IPS-15b (cell line): ENCODE results near the gene MTARC1.

Experiments used
- H3K27me3 ChIP-seq: one replicate; pipeline ENCODE4 v1.6.1; 2013; ENCODE audit warnings: low read length; ENCODE audit not compliant: control insufficient read depth, insufficient read depth
- H3K36me3 ChIP-seq: one replicate; pipeline ENCODE4 v1.6.1; 2013; ENCODE audit warnings: low read length; ENCODE audit not compliant: control insufficient read depth, insufficient read depth
- H3K4me1 ChIP-seq: one replicate; pipeline ENCODE4 v1.6.1; 2013; ENCODE audit warnings: mild to moderate bottlenecking, low read length; ENCODE audit not compliant: control insufficient read depth, insufficient read depth
- H3K4me3 ChIP-seq: one replicate; pipeline ENCODE4 v1.5.1; 2013; ENCODE audit warnings: low read depth, low read length
- H3K9ac ChIP-seq: one replicate; pipeline ENCODE4 v1.6.1; 2013; ENCODE audit warnings: low read depth, mild to moderate bottlenecking, low read length
- H3K9me3 ChIP-seq: one replicate; pipeline ENCODE4 v1.6.1; 2013; ENCODE audit warnings: mild to moderate bottlenecking, low read length; ENCODE audit not compliant: control insufficient read depth, insufficient read depth

Gene MTARC1

GRCh38 chr1:220786337-220787068, at the start of gene MTARC1:
MTARC1 (plus strand) TSS chr1:220786913; CDS start chr1:220786945, 32 bp downstream.
- Histone ChIP-seq H3K4me3 (peak within 1 kb of the TSS; percentile 77), H3K36me3 (no peaks in the 10 kb centered on the region), H3K27me3 (peaks cover 2% of the 10 kb centered on the region), H3K9ac (peak within 1 kb of the TSS; percentile 37), H3K9me3 (no peaks in the 10 kb centered on the region), H3K4me1 (peaks cover 12% of the 10 kb centered on the region)

GRCh38 chr1:220741349-220741748, 45.4 kb upstream of the MTARC1 start:
- no peaks in the 10 kb centered on the region for H3K9me3 ChIP-seq
- no peaks in the 10 kb centered on the region for H3K36me3 ChIP-seq
- peaks cover 23% of the 10 kb centered on the region for H3K27me3 ChIP-seq
- H3K9ac ChIP-seq: no peak overlapping the region
- no peaks in the 10 kb centered on the region for H3K4me1 ChIP-seq
- H3K4me3 ChIP-seq: no peak overlapping the region

GRCh38 chr1:220741825-220742224, 44.9 kb upstream of the MTARC1 start:
- no peaks in the 10 kb centered on the region for H3K36me3 ChIP-seq

GRCh38 chr1:220742520-220742919, 44.2 kb upstream of the MTARC1 start:
- H3K9me3 ChIP-seq: no peaks in the 10 kb centered on the region
- peaks cover 33% of the 10 kb centered on the region for H3K27me3 ChIP-seq
- no peak overlapping the region for H3K9ac ChIP-seq
- no peaks in the 10 kb centered on the region for H3K4me1 ChIP-seq
- H3K36me3 ChIP-seq: no peaks in the 10 kb centered on the region
- no peak overlapping the region for H3K4me3 ChIP-seq

More at GRCh38 chr1:220741825-220742224, 44.9 kb upstream of the MTARC1 start:
- Histone ChIP-seq H3K4me1 (no peaks in the 10 kb centered on the region), H3K4me3 (no peak overlapping the region), H3K27me3 (peaks cover 27% of the 10 kb centered on the region), H3K9me3 (no peaks in the 10 kb centered on the region), H3K9ac (no peak overlapping the region)

- Histone ChIP-seq H3K9ac (no peak overlapping the region), H3K4me3 (no peak overlapping the region), H3K4me1 (peaks cover 8% of the 10 kb centered on the region), H3K27me3 (peaks cover 53% of the 10 kb centered on the region), H3K9me3 (no peaks in the 10 kb centered on the region), H3K36me3 (no peaks in the 10 kb centered on the region)
Observed at GRCh38 chr1:220746851-220747250, 39.9 kb upstream of the MTARC1 start.

- H3K4me1 ChIP-seq: peaks cover 8% of the 10 kb centered on the region
- peaks cover 53% of the 10 kb centered on the region for H3K27me3 ChIP-seq
- no peaks in the 10 kb centered on the region for H3K36me3 ChIP-seq
- H3K4me3 ChIP-seq: peak overlapping the region; percentile 80
- H3K9me3 ChIP-seq: no peaks in the 10 kb centered on the region
- H3K9ac ChIP-seq: no peak overlapping the region
Observed at GRCh38 chr1:220747437-220748088, 39.1 kb upstream of the MTARC1 start.

- Histone ChIP-seq H3K9ac (peak within 1 kb of the TSS; percentile 60), H3K4me3 (peak within 1 kb of the TSS; percentile 80), H3K4me1 (peaks cover 8% of the 10 kb centered on the region), H3K27me3 (peaks cover 51% of the 10 kb centered on the region), H3K36me3 (no peaks in the 10 kb centered on the region), H3K9me3 (no peaks in the 10 kb centered on the region)
Observed at GRCh38 chr1:220748089-220748934, 38.4 kb upstream of the MTARC1 start, which contains the start of gene MTARC2. MTARC2 (plus strand) TSS chr1:220748322; CDS start chr1:220748532, 210 bp downstream.

GRCh38 chr1:220748936-220749335, 37.8 kb upstream of the MTARC1 start:
- peaks cover 46% of the 10 kb centered on the region for H3K27me3 ChIP-seq
- no peaks in the 10 kb centered on the region for H3K36me3 ChIP-seq
- H3K4me3 ChIP-seq: peak overlapping the region; percentile 80
- H3K9me3 ChIP-seq: no peaks in the 10 kb centered on the region
- H3K9ac ChIP-seq: no peak overlapping the region
- H3K4me1 ChIP-seq: peaks cover 8% of the 10 kb centered on the region

GRCh38 chr1:220750131-220750515, 36.6 kb upstream of the MTARC1 start:
- no peak overlapping the region for H3K9ac ChIP-seq
- peaks cover 42% of the 10 kb centered on the region for H3K27me3 ChIP-seq
- no peak overlapping the region for H3K4me3 ChIP-seq
- no peaks in the 10 kb centered on the region for H3K9me3 ChIP-seq
- no peaks in the 10 kb centered on the region for H3K36me3 ChIP-seq
- H3K4me1 ChIP-seq: peaks cover 8% of the 10 kb centered on the region

- no peaks in the 10 kb centered on the region for H3K36me3 ChIP-seq
Observed at GRCh38 chr1:220751111-220751510, 35.6 kb upstream of the MTARC1 start.

GRCh38 chr1:220754212-220754917, 32.3 kb upstream of the MTARC1 start:
- Histone ChIP-seq H3K9me3 (no peaks in the 10 kb centered on the region), H3K4me1 (peaks cover 8% of the 10 kb centered on the region), H3K4me3 (no peak overlapping the region), H3K9ac (no peak overlapping the region), H3K27me3 (peaks cover 14% of the 10 kb centered on the region), H3K36me3 (no peaks in the 10 kb centered on the region)

More at GRCh38 chr1:220751111-220751510, 35.6 kb upstream of the MTARC1 start:
- Histone ChIP-seq H3K4me1 (peaks cover 8% of the 10 kb centered on the region), H3K4me3 (no peak overlapping the region), H3K9me3 (no peaks in the 10 kb centered on the region), H3K9ac (no peak overlapping the region), H3K27me3 (peaks cover 34% of the 10 kb centered on the region)
